GM03348 (cell line): ENCODE results near the gene LAMC3.

ENCODE experiments used
- DNase-seq: peaks from one replicate; pipeline ENCODE4 v3.0.0; 2012; ENCODE audit warnings: low spot score

The LAMC3 gene

DNA sequence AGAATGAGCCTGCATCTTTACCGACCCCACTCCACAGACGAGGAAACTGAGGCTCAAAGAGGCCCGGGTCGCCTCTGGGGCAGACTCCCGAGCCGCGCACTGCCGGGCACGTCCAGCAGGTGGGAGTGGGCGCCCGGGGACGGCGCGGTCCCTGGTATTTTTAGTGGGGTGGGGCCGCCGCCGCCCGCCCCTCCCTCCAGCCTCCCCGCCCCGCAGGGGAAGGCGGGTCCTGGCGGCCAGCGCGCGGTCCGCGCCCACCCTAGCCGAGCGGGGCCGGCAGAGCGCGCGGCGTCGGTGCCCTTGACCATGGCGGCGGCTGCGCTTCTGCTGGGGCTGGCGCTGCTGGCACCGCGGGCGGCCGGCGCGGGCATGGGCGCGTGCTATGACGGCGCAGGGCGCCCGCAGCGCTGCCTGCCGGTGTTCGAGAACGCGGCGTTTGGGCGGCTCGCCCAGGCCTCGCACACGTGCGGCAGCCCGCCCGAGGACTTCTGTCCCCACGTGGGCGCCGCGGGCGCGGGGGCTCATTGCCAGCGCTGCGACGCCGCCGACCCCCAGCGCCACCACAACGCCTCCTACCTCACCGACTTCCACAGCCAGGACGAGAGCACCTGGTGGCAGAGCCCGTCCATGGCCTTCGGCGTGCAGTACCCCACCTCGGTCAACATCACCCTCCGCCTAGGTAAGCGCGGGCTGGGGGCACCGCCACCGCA lies at the start of gene LAMC3:
Gene LAMC3, plus strand, starts transcription at position 266 of the 710 bp plus-strand sequence. Its CDS starts 41 bp downstream, at position 307.
- DNase-seq: peak; percentile 62

DNA sequence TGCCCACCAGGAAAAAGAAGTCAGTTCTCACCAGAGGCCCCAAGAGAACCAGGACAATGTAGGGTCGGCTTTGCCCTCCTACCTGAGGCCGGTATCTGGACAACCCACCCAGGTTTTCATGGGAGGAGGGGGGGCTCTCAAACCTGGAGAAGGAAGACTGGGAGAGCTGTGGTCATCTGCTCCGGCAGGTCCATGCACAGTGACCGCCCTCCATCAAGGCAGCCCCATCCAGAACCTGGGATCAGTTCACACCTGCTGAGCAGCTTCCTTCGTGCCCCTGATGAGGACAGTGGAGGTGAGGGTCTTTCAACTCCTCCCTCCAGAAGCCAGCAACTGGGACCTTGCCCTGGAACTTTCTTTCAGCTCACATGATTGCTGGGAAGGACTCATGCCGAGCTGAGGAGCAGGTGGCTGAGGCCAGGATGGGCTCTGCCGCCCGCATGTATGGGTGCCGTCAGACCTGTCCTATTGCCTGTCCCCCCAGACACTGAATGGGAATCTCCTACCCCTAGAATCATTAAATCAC lies 49.1 kb upstream of the LAMC3 start:
- DNase-seq: no peak

- no peak for DNase-seq
Observed at GRCh38 chr9:130960522-130961378, 48.2 kb upstream of the LAMC3 start.

GRCh38 chr9:130961511-130962300 lies 47.3 kb upstream of the LAMC3 start:
- no peak for DNase-seq

DNA sequence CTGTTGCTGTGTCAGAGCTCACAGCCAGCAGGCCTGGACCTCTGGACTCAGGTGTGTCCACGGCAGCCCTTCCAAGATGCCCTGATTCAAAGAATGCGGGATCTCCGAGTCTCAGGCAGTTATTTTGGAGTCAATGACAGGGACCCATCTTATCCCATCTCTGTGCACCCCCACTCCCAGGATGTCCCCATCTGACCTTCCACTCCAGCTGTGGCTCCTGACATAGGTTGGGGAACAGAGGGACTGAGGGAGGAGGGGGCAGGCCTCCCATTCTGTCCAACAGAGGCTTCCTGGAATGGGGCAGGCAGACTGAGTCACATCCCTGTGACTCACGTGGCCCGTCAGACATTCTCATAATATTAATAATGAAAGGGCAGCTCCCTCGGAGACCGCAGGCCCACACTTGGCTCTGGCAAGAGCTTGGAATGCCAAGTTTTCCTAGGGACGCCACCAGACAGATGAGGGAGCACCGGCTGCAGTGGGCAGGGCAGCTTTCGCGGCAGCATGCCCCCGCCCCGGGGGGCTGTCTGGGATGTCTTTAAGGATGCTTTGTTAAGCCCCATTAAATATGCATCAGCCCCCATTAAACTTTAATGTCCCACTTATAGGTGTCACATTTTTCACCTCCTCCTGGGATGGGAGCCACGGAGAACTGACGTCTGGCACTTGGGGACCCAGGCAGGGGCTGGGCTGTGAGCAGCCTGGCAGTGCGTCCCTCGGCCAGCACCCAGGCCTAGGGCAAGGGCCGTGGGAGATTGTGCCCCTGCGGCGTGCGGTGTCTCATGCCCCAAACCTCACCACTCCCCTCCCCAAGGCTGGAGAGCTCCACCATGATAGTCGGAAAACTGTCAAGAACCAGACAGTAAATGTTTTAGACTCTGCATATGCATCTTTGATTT lies 46.3 kb upstream of the LAMC3 start:
- peak; percentile 97 for DNase-seq

- DNase-seq: no peak
Observed at GRCh38 chr9:130963337-130963908, 45.6 kb upstream of the LAMC3 start.

DNA sequence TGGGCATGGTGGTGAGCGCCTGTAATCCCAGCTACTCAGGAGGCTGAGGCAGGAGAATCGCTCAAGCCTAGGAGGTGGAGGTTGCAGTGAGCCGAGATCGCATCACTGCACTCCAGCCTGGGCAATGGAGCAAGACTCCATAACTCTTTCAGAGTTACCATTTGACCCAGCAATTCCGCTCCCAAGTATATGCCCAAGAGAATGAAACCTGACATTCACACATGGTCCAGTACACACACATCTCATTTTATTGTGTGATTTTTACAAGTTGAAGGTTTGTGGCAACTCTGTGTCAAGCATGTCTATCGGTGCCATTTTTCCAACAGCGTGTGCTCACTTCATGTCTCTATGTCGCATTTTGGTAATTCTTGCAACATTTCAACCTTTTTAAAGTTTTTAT lies 45.1 kb upstream of the LAMC3 start:
- DNase-seq: no peak

DNA sequence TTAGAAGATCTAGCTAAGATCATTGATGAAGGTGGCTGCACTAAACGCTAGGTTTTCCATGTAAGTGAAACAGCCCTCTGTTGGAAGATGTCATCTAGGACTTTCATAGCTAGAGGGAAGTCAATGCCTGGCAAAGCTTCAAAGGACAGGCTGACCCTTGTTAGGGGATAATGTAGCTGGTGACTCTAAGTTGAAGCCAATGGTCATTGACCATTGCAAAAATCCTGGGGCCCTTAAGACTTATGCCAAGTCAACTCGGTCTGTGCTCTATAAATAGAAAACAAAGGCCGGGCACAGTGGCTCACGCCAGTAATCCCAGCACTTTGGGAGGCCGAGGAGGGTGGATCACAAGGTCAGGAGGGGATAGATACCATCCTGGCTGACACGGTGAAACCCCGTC lies 43.3 kb upstream of the LAMC3 start:
- no peak for DNase-seq

- DNase-seq: no peak
Observed at GRCh38 chr9:130970052-130970451, 38.9 kb upstream of the LAMC3 start.

DNA sequence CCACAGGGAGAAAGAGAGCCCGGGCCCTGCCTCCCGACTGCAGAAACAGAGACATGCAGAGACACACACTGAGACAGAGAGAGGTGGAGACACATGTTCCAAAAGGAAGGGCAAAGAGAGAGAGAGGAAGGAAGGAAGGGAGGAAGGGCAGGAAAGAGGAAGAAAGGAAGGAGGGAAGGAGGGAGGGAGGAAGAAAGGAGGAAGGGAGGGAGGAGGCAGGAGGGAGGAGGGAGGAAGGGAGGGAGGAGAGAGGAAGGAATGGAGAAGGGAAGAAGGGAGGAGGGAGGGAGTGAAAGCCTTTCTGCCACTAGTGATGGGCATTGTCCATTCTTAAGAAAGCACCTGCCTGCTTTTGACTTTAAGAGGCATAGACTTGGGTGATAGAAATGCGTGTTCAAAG lies 38.1 kb upstream of the LAMC3 start:
- DNase-seq: no peak

- DNase-seq: no peak
Observed at GRCh38 chr9:130971294-130971849, 37.6 kb upstream of the LAMC3 start.

GRCh38 chr9:130972277-130972956 lies 36.6 kb upstream of the LAMC3 start:
- no peak for DNase-seq

GRCh38 chr9:130972957-130973685 lies 35.9 kb upstream of the LAMC3 start:
- DNase-seq: no peak

DNA sequence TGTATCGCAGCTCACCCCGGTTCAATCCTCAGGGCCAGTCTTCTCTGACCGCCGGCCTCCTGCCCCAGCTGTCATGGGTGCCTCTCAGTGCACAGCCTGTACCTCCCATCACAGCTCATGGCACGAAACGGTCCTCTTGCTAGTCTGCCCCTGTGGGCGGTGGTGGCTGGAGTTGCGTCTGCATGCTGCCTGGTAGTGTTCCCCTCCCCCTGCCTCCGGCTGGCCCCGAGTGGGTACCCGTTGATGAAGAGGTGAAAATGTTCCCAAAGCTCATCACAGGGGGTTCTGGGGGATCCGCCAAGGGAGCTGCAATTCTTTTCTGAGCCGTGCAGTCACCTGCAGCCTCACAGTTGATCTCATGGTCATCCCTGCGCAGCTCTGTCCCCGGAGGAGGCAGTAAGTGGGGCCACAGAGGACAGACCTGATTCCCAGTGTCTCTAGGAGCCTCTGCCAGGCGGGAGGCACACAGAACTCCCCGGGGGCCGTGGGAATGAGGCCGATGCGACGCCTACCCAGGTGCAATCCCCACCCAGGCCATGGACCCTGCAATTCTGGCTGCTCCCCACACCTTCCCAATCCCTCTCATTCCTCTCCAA lies 35.2 kb upstream of the LAMC3 start:
- no peak for DNase-seq

GRCh38 chr9:130974697-130975096 lies 34.3 kb upstream of the LAMC3 start:
- DNase-seq: no peak

DNA sequence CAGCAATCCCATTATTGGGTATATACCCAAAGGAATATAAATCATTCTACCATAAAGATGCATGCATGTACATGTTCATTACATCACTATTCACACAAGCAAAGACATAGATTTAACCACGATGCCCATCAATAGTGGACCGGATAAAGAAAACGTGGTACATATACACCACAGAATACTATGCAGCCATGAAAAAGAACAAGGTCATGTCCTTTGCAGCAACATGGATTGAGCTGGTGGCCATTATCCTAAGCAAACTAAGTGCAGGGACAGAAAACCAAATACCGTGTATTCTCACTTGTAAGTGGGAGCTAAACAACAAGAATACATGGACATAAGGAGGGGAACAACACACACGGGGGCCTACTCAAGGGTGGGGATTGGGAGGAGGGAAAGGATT lies 33.8 kb upstream of the LAMC3 start:
- DNase-seq: no peak

DNA sequence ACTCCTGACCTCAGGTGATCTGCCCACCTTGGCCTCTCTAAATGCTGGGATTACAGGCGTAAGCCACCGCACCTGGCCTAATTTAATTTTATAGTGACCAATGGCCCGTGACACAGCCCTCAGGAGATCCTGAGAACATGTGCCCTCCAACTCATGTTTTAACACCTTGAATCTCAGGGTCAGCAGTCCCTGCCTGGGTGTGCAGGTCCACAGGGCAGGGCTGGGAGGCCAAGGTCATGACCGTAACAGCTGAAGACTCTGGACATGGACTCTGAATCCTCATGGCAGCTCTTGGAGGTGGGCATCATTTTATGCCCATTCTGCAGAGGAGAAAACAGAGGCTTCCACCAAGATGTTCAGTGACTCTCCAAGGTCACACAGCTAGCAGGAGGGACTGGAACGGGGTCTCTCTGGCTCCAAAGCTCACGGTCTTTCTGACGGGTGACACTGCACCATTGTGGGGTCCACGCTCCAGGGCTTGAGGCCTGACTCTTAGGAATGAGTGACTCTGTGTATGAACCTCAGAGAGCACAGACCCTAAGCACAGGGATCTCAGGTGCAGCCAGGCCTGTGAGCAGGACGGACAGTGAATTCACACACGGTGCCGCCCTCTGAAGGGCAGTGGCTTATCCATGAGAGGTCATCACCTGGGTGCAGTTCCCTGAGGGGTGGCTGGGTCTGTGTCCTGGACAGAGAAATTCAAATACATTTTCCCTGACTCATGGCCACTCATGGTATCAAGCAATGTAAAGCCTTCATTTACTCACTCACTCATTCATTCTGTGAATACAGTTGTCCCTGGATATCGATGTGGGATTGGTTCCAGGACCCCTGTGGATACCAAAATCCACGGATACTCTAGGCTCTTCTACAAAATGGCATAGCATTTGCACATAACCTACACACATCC lies 32.8 kb upstream of the LAMC3 start:
- DNase-seq: no peak

- DNase-seq: no peak
Observed at GRCh38 chr9:130977811-130978221, 31.2 kb upstream of the LAMC3 start.
